GM08714 (cell line): ENCODE results near the gene TBKBP1.

Source experiments
- H3K4me3 ChIP-seq: fragments of 200-500 bp; sonication (Bioruptor generic); 2 replicates; pipeline ENCODE4 v1.5.1; 2014; ENCODE audit warnings: mild to moderate bottlenecking, low read length, inconsistent platforms
- ZNF274 ChIP-seq: IDR thresholded peaks from 2 replicates; pipeline ENCODE4 v1.6.1; 2012; ENCODE audit warnings: mild to moderate bottlenecking, low read depth, low read length

The TBKBP1 gene

DNA sequence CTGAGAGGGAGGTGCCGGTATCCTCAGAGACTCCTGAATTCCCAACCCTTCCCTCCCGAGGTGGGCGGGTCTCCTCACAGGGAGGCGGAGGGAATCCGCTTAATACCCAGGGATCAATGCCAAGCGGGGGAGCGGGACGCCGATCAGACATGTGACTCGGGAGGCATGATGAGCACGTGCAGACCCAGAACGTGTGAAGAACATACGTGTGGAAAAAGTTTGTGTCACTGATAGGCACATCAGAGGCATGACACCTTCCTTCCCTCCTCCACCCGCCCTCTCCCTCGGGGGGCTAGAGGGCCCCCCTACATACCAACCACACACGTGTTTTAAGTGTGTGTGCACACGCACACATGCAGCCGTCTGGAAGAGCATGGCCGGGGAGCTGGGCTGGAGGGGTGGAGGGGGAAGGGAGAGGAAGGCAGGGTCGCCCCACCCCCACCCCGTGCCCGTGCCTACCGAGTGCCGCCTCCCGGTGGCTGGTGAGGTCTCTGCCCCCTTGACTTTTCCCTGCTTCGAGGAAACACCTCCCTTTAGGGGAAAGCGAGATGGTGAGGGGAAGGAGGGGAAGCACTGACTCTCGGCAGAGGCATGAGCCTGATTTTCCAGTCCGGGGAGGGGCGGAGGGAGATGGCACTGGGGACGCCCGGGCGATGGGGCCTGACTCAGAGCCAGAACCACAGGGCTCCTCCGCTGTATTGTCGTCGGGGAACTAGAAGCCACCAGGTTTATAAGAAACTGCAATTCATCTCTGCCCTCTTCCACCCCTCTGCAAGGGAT lies 27.0 kb downstream of the TBKBP1 start:
- TF ChIP-seq ZNF274 = no peak
- no peak overlapping the region for H3K4me3 ChIP-seq

DNA sequence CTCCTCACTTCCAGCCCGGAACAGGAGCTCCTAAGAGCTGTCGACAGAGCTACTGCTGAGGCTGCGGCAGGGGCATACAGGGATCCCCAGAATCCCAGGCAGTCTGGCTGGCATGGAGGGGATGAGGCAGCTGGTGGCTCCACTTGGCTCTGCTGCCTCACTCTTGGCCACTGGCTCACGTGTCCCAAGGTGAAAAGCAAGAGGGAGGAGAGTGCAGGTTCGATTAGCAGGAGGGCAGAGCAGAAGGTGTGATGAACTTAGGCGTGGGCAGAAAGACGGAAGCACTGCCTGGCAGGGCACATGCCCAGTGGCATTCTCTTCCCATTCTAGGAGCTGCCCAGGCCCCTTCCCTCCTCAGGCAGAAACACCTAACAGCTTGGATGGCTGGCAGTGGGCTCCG lies 27.8 kb downstream of the TBKBP1 start:
- H3K4me3 ChIP-seq = no peak overlapping the region
- no peak for TF ChIP-seq ZNF274

- TF ChIP-seq ZNF274 = no peak
- H3K4me3 ChIP-seq = no peak overlapping the region
Observed at GRCh38 chr17:47724705-47725104, 30.7 kb downstream of the TBKBP1 start.

DNA sequence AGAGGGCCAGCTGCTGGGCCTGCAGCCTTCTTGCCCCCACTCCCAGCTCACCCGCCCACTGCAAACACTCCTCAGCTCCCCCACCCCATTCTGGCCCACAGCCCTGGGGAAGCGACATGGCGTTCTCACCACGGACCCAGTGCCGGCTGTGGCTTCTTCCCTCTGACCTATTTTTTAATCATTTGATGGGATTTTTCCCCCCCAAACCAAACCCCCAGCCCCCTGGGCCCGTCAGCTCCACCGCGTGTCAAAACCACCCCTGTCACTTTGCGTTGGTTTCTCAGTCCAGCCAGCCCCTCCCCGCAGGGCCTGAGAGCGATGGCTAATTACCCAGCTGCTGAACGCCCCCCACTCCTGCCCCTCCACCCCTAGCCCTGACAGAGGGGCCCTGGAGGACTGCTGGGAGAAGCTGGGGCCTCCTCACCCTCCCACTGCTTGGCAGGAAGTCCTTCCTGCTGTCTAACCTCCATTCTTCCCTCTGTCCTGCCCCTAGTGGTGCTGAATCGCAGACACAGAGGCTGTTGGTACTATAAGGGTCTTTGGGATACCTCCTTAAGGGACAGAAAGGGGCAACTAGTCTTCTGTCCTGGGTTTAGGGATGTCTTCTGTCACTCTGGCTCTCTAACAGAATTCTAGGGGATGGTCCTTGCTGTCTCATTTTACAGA lies 31.6 kb downstream of the TBKBP1 start:
- no peak for TF ChIP-seq ZNF274
- no peak overlapping the region for H3K4me3 ChIP-seq

DNA sequence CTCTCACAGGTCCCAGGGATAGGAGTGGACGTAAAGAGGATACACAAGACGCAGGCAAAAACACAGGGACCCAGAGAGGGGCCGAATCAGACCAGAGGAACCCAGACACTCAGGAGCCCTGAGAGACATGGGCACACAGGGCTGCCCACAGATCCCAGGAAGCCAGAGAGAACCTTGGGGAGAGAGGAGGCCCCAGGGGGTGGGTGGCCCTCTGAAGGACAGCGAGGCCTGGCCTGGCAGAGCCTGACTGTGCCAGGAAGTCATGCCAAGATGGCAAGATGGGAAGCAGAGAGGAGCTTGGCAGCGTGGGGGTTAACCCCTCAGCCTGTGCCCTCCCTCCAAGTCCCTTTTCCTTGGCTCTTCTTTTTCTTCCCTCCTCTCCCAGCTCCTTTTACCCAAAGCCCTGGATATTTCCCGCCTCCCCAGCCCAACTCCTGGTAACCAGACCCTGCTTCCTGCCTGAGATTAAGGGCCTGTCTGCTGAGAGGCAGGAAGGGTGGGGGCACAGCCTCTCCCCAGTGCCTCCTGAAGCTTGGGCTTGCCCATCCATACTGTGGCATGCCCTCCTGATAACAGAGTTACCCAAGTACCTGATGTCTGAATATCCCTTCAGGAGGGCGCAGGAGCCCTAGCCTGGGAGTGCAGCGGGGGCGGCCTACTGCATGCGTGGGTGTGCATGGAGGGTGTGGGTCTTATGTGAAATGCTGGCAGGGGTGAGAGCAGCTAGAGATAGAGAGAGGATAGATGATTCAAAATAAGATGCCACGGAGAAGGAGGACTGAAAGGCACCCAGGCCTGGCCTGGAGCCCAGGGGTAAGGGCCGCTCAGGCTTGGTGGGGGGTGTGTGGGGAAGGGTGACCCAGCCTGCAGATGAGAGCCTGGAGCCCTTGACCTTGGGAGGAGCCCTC lies 33.1 kb downstream of the TBKBP1 start:
- no peak overlapping the region for H3K4me3 ChIP-seq
- no peak for TF ChIP-seq ZNF274

GRCh38 chr17:47727704-47728036 lies 33.7 kb downstream of the TBKBP1 start:
- no peak for TF ChIP-seq ZNF274
- no peak overlapping the region for H3K4me3 ChIP-seq

DNA sequence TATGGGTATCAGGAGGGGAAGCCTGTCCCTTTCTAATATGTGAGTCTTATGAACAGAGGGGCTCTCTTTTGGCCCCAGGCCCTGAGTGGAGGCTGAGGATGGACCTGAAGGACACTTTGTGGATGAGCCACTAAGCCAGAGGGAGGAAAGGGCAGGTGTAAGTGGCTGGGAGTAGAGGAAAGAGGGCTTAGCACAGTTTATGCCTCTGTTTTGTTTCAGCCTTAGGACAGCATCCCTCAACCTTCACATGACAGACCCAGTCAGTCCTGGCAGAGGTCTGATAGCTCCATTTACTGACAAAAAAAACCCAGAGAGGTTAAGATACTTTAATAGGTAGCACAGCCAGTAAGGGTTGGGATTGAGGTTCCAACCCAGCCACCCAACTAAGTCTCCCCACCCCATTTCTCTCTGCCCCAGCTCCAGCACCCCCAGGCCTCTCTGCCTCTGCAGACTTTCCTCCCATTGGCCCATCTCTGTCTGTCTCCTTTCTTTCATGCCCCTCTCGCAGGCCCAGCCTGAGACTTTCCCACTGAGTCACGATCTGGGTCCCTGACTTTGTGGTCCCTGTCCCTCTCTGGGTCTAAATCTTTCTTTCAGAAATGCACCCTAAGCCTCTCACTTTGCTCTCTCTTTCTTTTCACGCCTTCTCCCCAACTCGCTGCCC lies 34.4 kb downstream of the TBKBP1 start:
- TF ChIP-seq ZNF274 = no peak

GRCh38 chr17:47729476-47729875 lies 35.5 kb downstream of the TBKBP1 start:
- no peak overlapping the region for H3K4me3 ChIP-seq
- TF ChIP-seq ZNF274 = no peak

More for the DNA sequence above, 34.4 kb downstream of the TBKBP1 start:
- no peak overlapping the region for H3K4me3 ChIP-seq

GRCh38 chr17:47730681-47731080 lies 36.7 kb downstream of the TBKBP1 start:
- no peak for TF ChIP-seq ZNF274
- H3K4me3 ChIP-seq = no peak overlapping the region

- H3K4me3 ChIP-seq = no peak overlapping the region
- TF ChIP-seq ZNF274 = no peak
Observed at GRCh38 chr17:47731396-47731795, 37.4 kb downstream of the TBKBP1 start.

DNA sequence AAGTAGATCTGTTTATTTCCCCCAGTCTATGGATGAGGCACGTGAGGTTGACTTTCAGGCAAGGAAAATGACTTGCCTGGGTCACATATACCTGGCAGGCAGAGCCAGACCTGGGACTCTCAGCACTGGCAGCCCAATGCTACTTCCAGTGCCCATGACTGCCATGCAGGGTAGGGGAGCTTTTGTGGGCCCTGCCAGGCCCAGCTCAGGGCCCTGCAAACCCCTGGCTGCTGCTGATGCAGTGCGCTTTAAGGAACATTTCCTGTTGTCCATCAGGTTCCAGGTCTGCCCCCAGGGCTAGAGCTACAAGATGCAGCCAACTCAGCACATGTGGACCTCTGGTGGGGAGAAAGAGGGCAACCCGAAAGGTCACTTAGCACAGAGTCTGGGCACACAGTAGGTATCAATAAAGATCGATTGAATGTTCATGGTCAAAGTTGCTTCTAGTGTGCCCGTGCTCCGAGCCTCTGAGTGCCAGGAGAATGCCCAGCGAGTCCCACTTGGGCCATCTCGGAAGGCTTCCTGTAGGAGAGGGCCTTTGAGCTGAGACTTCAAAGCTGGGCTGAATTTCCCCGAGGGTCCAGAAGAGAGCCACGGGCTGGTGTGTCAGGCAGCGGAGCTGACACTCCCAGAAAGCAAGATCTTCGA lies 38.6 kb downstream of the TBKBP1 start:
- no peak for TF ChIP-seq ZNF274
- H3K4me3 ChIP-seq = no peak overlapping the region

DNA sequence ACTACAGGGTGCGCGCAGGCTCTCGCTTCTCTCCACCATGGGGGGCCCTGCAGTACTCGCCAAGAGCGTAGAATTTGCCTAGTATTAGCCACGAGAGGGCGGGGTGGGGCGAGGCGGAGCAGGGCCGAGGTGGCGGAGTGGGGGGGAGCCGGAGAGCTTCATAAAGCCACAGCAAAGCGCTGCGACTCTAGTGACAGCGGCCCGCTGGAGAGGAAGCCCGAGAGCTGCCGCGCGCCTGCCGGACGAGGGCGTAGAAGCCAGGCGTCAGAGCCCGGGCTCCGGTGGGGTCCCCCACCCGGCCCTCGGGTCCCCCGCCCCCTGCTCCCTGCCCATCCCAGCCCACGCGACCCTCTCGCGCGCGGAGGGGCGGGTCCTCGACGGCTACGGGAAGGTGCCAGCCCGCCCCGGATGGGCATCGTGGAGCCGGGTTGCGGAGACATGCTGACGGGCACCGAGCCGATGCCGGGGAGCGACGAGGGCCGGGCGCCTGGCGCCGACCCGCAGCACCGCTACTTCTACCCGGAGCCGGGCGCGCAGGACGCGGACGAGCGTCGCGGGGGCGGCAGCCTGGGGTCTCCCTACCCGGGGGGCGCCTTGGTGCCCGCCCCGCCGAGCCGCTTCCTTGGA lies 39.2 kb downstream of the TBKBP1 start, which contains the start of gene TBX21:
Gene TBX21 (plus strand): TSS at position 190 of the 627 bp plus-strand sequence. CDS start 219 bp downstream, at position 409.
- no peak for TF ChIP-seq ZNF274
- H3K4me3 ChIP-seq = peak within 1 kb of the TSS; percentile 58; the same call in 1 of the 2 replicates
